ENCODE measurements around the gene CAPN8. TPM values are rescaled to one million over a fixed set of nuclear protein-coding genes. Genes with fewer than 3 reads are reported as not detected.

The CAPN8 gene
- total RNA-seq (2014; rRNA removed; shearing (Covaris generic)) = not detected in 2 replicates

DNA sequence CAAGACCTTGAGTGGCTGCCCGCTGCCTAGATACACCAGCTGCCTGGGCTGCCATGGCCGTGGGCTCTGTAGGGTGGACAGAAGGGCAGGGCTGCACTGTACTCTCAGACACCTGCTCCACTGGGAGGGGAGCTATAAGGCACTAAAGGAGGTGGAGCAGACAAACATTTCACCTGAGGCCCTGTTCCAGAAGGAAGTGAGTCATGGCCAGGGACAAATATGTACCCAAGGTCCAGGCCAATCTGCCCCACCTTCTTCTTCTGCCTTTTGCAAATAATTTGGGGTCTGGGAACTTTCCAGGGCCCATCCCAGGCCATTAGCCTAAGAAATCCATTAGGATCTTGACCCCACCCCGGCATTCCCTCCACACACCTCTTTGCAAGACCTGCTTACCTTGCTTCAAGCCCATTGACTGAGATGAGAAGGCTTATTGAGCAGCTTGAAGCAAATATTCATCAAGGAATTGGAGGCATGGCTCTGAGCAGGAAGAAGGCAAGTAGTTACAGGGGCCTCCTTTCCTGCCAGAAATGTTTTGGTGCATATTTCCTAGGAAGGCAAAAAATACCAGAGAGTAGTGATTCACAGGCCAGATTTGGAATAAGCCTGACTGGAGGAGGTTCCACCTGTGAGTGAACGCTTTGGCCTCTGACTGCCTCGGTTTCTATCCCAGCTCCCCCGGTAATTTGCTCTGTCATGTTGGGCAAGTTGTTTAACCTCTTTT is at the start of gene CAPN8:
Gene CAPN8, minus strand, starts transcription at position 110 of the 721 bp plus-strand sequence. Its CDS starts 55 bp downstream, at position 55.
- DNase-seq (ENCODE audit: low read depth) = no peak

DNA sequence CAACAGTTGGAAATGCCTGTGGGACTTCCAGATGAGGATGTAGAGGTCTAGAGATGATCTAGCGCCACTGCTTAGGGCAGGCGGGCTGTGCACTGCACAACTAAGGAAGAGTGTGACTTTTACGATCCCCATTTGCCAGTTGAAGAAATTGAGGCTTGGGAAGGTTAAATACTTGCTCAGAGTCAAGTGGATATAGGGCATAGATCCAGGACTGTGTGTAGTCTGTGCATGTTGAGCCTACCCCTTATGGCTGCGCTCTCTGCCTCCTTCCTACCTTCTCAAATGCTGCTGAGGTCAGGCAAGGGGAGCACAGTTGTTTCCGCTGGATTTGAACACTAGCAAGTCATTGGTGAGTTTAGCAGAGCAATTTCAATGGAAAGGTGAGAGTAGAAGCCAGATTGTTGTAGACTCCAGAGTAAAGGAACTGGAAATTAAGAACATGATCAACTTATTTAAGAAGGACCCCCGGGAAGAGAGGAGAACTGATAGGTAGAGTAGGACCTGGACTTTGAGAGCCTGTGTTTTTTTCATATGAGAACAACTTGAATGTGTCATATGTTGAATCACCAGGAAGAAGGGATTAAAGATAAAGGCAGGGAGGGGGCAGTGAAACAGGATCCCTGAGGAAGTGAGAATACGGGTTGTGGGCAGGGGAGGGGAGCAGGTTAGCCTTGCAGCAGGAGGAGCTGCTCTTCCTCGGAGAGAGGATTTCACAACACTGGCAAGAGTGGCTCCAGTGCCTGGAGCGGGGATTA is 49.5 kb upstream of the CAPN8 start:
- peak; percentile 89 for DNase-seq (ENCODE audit: low read depth)

DNA sequence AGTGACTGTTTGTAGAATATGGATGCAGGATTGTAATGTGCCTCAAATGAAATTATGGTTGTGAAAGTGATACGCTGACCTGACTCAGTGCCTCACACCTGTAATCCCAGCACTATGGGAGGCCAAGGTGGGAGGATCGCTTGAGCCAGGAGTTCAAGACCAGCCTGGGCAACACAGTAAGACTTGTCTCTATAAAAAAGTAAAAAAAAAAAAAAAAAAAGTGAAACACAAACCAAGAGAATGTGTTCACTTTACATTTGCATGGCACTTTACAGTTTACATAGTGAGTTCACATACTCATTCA is 48.9 kb upstream of the CAPN8 start:
- DNase-seq (ENCODE audit: low read depth) = no peak

DNA sequence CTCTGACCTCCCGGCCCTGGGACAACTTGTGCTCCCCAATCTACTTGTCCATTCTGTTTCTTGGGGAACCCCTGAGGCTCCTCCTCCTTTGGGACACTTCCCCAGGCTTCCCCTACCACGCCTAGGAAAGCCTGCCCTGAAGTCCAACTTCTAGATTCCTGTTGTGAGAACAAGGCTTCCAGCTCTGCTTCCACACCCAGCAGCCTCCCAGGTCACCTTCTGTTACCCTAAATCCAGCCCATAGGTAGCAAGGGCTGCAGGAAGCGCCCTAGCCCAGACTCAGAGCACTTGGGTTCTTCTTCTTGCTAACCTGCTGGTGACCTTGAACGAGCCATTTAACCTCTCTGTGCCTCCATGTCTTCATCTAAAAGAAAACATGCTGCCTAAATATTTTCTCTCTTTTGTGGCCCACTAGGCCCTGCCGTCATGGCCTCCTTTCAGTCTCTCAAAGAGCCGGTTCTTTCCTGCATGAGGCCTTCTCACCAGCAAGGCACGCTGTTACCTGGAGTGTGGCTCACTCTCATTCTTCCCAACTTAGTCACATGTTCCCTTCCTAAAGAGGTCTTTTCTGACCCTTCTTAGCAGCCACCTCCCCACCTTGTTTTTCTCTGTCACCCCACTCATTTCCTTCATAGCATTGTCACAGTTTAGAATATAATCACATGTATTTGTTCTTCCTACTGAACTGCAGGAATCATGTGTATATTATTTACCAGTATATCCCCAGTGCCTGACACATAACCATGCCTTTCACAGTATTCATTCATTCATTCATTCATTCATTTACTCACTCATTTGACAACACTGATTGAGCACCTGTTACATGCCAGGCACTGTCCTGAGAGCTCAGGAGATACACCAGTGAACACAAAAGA is 48.3 kb upstream of the CAPN8 start:
- DNase-seq (ENCODE audit: low read depth) = no peak

DNA sequence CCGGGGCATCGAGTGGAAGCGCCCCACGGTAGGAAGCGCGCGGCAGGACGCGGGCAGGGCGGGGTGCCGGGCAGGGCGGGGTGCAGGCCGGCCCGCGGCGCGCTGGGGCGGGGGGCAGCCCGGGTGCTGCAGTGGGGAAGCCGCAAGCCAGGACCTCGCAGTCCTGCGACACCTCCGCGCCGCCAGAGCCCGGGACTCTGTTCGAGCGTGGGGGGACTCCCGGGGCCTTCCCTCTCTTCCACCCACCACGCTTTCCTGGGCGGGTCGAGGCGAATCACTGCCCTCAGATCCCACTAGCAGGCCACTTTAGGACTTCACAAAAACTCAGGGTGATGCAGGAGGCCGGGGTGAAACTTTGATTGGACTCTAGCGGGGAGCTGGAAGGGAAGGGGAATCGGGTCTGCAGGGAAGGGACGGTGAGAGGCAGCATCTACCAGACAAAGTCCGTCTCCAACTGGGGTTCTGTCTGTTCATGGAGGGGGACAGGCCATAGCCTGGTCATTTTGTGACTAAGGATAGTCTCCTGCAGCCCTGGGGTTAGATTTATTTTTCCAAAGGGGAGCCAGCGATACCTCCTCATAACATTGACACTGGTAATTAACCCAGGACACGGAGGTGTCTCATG is 47.5 kb upstream of the CAPN8 start:
- DNase-seq (ENCODE audit: low read depth) = peak; percentile 24

DNA sequence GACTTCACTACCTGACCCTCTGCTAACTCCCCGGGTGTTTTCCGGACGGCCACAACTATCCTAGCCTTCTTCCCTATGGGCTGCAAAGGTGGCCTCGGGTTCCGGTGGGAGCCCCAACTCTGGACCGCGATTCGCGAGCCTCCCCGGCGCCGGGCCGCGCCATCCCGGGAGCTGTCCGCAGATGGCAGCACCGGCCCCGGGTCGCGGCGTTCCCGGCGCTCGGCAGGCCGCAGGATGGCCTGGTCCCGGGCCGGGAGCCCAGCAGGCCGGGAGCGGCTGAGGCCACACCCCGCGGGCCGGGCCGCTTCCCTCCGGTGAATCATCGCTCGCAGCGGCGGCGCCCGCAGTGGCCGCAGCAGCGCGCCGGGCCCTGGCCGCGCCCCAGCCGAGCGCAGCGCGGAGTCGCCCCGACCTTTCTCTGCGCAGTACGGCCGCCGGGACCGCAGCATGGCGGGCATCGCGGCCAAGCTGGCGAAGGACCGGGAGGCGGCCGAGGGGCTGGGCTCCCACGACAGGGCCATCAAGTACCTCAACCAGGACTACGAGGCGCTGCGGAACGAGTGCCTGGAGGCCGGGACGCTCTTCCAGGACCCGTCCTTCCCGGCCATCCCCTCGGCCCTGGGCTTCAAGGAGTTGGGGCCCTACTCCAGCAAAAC is 46.8 kb upstream of the CAPN8 start, which contains the start of gene CAPN2:
Gene CAPN2, plus strand, starts transcription at position 346 of the 656 bp plus-strand sequence. Its CDS starts 102 bp downstream, at position 448.
- peak; percentile 86 for DNase-seq (ENCODE audit: low read depth)

DNA sequence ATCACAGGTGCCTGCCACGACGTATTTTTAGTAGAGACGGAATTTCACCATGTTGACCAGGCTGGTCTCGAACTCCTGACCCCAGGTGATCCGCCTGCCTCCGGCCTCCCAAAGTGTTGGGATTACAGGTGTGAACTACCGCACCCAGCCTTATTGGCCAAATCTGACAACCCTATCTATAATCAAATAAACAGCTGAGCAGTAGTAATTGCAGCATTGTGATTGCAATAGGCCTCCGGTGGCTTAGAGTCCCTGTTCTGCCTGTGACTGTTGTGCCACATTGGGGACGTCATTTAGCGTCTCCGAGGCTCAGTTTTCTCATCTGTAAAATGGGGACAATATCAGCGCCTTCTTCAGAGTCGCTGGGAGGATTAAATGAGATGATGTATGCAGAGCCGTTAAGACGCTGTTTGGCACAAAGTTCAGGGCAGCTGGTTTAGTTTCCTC is 46.3 kb upstream of the CAPN8 start:
- DNase-seq (ENCODE audit: low read depth) = no peak

DNA sequence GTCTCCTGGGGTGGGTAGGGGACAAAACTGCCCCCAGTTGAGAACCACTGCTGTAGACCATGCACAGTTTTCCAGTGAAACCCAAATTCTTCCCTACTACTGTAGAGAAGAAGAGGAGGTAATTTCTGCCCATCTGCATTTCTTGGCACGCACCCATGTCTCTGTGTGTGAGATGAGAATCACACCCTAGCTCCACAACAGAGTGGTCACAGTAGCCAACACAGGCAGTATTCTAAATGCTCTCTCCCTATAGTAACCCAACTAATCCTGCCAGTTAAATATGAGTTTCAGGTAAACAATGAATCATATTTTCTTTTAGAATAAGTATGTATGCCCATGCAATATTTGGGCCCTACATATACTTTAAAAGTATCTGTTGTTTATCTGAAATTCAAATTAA is 45.7 kb upstream of the CAPN8 start:
- DNase-seq (ENCODE audit: low read depth) = peak; percentile 61

DNA sequence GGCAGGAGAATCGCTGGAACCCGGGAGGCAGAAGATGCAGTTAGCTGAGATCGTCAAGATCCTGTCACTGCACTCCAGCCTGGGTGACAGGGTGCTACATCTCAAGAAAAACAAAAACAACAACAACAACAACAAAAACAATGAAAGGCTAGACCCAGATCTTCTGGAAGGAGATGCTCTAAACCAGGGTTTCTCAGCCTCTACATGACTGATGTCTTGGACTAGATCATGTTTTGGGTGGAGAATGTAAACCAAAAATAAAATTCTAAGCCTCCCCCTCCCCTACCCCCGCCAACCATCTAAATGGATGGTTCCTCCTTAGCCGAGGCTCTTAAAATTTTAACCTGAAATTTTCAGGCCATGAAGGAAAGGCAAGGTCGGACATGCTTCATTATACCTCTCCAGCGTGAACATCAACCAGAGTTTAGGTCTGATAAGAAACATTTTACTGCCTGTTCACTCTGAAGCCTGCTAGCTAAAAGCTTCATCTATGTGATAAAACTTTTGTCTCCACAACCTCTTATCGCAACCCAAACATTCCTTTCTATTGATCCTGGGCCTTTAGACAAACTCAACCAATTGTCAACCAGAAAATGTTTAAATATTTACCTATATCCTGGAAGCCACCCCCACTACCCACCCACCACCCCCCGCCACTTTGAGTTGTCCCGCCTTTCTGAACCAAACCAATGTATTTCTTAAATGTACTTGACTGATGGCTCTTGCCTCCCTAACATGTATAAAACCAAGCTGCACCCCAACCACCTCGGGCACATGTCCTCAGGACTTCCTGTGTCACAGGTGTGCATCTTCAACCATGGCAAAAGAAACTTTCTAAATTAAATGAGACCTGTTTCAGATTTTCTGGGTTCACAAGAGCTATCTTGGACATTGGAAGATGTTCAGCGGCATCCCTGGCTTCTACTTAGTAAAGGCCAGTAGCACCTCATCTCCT is 45.0 kb upstream of the CAPN8 start:
- no peak for DNase-seq (ENCODE audit: low read depth)

DNA sequence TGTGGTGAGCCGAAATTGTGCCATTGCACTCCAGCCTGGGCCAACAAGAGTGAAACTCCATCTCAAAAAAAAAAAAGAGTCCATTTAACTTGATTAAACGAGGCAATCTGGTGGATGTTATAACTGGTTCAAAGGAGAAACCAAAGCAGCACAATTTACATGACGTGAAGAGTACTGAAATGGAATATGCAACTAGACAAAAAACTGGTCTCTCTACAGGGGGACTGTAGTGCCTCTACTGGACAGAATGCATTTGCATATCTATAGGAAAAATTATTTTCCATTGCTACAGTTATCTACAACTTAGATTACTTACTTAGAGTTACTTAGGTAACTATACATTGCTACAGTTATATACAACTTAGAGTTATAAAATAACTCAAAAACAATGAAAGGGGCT is 44.1 kb upstream of the CAPN8 start:
- DNase-seq (ENCODE audit: low read depth) = no peak

DNA sequence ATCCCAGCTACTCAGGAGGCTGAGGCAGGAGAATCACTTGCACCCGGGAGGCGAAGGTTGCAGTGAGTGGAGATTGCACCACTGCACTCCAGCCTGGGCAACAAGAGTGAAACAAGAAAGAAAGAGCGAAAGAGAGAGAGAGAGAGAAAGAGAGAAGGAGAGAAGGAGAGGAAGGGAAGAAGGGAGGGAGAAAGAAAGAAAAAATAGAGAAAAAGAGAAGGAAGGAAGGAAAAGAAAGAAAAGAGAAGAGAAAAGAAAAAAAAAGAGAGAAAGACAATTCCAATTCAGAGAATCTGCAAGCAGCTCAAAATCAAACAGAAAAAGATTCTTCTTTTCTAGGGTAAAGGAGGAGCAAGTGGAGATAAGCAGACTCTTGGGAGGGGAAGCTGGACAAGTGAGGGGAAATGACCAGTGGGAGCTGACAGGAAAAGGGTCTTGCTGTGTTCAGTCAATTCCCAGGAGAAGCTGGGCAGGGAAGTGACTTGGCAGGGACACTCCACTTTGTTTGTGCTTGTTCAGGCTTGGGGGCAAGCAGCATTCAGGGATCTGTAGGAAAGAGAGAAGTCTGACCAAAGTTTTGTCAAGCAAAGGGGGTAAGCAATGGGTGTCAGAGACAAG is 43.3 kb upstream of the CAPN8 start:
- no peak for DNase-seq (ENCODE audit: low read depth)

DNA sequence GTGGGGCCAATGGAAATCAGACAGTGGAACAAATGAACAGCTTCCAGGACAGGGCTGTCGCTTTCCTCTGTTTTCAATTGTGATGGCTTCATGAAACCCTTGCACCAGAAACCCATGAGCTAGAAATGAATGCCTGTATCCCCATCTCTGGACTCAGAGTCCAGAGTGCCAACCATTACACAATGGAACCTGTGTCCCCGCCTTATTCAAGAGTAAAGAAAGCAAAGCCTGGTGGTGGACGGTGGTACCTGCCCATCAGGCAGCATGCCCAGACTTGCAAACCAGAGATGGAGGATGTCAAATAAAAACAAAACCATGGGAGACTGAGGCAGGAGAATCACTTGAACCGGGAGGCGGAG is 42.5 kb upstream of the CAPN8 start:
- DNase-seq (ENCODE audit: low read depth) = no peak

DNA sequence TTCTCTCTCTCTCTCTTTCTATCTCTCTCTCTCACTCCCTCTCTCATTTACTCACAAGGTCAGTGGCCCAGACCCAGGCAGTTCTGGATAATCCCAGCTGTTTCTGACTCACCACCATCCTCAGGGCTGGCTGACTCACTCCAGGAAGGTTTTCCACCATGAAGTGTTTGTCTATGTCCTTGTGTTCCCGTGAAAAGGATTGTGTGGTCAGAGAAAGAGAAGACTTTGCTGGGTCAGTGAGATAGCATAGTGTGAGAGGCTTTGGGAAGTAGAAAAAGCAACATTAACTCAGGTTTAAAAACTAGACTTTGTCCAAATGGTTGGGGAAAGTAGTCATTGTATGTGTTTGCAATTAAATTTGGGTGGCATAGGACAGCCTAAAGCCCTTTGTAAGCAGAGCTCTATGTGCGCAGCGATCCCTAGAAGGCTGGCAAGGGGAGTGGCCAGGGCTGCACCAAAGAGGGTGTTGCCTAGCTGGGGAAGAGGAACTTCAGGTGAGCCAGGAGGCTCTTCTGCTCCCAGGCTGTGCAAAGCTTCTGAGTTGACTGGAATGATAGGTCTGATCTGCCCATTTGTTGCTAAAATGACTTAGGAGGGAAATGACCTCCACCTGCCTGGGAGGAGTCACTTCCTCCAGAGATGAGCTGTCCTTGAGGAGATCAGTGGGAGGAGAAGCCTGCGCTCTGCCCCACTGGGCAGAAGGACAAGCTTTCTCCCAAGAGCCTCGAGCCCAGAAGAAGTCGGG is 41.9 kb upstream of the CAPN8 start:
- peak; percentile 98 for DNase-seq (ENCODE audit: low read depth)

DNA sequence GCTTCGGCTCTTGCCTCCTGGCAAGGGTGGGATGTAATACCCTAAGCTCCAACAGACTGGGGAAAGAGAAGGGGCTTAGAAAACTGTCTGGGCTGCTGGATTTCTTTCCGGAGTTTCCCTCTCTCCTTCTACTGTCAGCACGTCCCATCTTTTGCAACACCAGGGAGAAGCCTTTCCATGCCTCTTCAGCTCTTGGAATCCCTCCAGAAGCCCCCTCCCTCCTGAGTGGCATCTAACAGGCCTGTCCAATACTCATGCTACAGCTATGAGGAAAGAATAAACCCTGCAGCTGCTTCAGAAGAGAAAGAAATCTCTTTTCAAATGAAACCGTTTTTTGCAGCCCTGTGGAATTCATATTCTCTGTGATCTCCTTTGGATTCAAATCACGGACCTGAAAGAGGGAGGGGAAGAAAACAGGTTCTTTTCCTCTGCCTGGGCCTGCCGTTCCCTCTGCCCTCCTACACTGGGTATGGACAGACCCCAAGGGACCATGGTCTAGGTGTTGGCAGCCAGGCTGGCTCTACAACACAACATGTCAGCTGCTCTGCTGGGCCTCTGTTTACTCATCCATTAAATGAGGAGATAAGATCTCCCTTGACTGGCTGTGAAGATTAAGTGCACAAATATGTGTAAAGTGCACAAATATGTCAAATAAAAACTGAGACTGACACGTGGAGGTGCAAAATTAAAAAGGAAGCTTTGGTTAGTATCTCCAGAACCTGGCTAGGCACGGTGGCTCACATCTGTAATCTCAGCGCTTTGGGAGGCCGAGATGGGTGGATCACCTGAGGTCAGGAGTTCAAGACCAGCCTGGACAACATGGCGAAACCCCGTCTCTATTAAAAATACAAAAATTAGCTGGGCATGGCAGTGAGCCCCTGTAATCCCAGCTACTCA is 40.8 kb upstream of the CAPN8 start:
- peak; percentile 82 for DNase-seq (ENCODE audit: low read depth)

DNA sequence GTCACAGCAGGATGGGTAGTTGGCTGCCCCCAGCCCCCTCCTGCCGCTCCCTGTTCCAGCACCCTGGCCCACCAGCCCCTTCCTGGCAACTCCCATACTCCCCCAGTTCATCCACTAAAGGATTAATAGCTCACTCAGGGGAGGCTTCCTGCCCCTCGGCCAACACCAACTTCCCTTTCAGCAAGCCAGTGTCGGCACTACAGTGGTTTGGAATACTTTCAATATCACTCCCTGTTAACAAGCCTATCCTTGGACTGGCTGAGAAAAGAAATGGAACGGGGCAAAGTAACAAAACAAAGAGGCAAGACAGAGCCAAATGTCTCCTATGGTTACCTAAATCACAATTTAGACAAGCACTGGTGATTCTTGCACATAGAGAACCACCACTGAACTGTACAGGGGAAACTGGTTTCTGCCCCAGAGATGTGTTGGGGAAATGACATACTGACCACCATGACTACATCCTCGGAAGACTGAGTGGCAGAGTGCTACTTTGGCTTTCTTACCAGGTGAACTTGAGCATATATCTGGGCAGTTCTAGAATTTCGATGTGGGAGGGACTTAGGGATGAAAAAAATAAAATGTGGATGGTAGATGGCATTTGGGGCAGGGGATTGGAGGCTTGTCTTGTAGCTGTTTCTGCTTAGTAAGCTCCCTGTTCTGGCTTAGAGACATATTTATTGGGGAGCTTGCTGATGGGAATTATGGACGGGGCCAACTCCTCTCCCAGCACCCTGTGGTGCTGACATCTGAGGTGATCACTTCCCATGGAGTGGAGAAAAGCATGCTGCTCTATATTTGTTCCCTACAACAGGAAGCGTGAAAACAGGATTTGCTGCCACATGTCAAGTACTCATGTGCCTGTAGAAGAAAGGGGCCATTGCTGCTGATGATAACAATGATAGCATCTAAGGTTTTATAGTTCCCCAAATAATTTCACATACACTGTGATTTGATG is 39.7 kb upstream of the CAPN8 start:
- DNase-seq (ENCODE audit: low read depth) = peak; percentile 73

DNA sequence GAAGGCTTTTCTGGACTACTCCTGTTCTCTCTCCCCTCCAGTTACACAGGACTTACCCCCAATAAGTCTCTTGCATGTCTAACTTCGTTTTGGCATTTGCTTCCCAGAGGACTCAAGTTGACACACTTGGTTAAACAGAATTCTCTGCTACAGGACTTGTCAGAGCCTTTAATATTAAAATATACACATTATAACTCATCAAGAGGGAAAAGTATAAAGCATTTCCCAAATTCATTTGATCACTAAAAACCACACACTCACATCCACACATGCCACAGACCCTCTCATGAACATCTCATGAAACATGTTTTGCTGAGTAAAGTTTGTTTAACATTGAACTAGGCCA is 38.1 kb upstream of the CAPN8 start:
- no peak for DNase-seq (ENCODE audit: low read depth)

Measured in RPMI7951 (cell line).